A673 (cell line): ENCODE data around the gene ELK4. TPM values are rescaled to one million over a fixed set of nuclear protein-coding genes. Genes with fewer than 3 reads are reported as not detected.

Experiments used
- BruUV-seq: library from RNA; stranded (reverse); fragments of 400-500 nt; replicated peaks from 2 replicates; lab custom pipeline; 2021; lab: Mats Ljungman, UMichigan
- CTCF ChIA-PET: fragments of 300-600 bp; sonication (Branson Sonifier 250); formaldehyde crosslinking; loops from one replicate; lab custom pipeline; 2022; ENCODE audit warnings: antibody characterized with exemption; lab: Charles Lee
- POLR2A ChIA-PET: fragments of 300-600 bp; sonication (Branson Sonifier 250); formaldehyde crosslinking; loops from one replicate; lab custom pipeline; 2022; ENCODE audit warnings: antibody characterized with exemption; ENCODE audit not compliant: low non-redundant PET; lab: Charles Lee
- DNase-seq: peaks from one replicate; pipeline ENCODE4 v3.0.0-alpha.2; 2015; ENCODE audit warnings: low spot score
- H3K27ac ChIP-seq: fragments of 200-600 bp; sonication (generic); 2 replicates; pipeline ENCODE4 v1.5.1; 2016; ENCODE audit warnings: mixed run types, low read depth, mild to moderate bottlenecking, mixed read lengths, antibody characterized with exemption, low read length; ENCODE audit not compliant: poor library complexity, severe bottlenecking
- H3K27me3 ChIP-seq: fragments of 200-600 bp; sonication (generic); replicated peaks from 2 replicates; pipeline ENCODE4 v1.6.1; 2017; ENCODE audit warnings: mixed run types, low read depth, mild to moderate bottlenecking, mixed read lengths, antibody characterized with exemption, low read length; ENCODE audit not compliant: insufficient read depth, poor library complexity
- H3K36me3 ChIP-seq: fragments of 200-600 bp; sonication (generic); 2 replicates; pipeline ENCODE4 v1.6.1; 2016; ENCODE audit warnings: mixed run types, mild to moderate bottlenecking, mixed read lengths, antibody characterized with exemption, low read length; ENCODE audit not compliant: insufficient read depth, poor library complexity, severe bottlenecking
- H3K4me1 ChIP-seq: fragments of 200-600 bp; sonication (generic); 2 replicates; pipeline ENCODE4 v1.6.1; 2017; ENCODE audit warnings: mixed run types, mild to moderate bottlenecking, mixed read lengths, antibody characterized with exemption, low read length; ENCODE audit not compliant: insufficient read depth, poor library complexity, severe bottlenecking
- H3K4me3 ChIP-seq: fragments of 200-600 bp; sonication (generic); 2 replicates; pipeline ENCODE4 v1.5.1; 2016; ENCODE audit warnings: low read depth, mixed run types, mild to moderate bottlenecking, mixed read lengths, low read length; ENCODE audit not compliant: poor library complexity, severe bottlenecking
- H3K9me3 ChIP-seq: fragments of 200-600 bp; sonication (generic); 2 replicates; pipeline ENCODE4 v1.6.1; 2016; ENCODE audit warnings: mixed run types, low read depth, mild to moderate bottlenecking, mixed read lengths, antibody characterized with exemption, low read length; ENCODE audit not compliant: poor library complexity, severe bottlenecking
- EZH2 ChIP-seq: fragments of 200-600 bp; sonication (generic); IDR thresholded peaks from 2 replicates; pipeline ENCODE4 v1.6.1; 2017; ENCODE audit warnings: borderline replicate concordance, low read depth, mild to moderate bottlenecking, mixed read lengths, antibody characterized with exemption, low read length; ENCODE audit not compliant: poor library complexity, severe bottlenecking
- intact Hi-C: fragments of 100-400 bp; cut with micrococcal nuclease; formaldehyde crosslinking; loops from one replicate; pipeline ENCODE4 v1.10.0; 2022; ENCODE audit not compliant: unreplicated experiment
- total RNA-seq: library from RNA; stranded (reverse); gene quantifications from 2 replicates; pipeline ENCODE4 v1.2.3, GENCODE V29; 2021
- TF ChIP-seq, protein P1 (sequence below): fragments of 300-800, 200-600 bp; sonication (generic); conservative IDR thresholded peaks from 2 replicates; pipeline ENCODE4 v1.5.1; 2017; ENCODE audit warnings: low read depth, mild to moderate bottlenecking, antibody characterized with exemption, low read length, moderate library complexity, mixed read lengths

The ELK4 gene
- total RNA-seq, 1 experiment from 2014 or later = 38.2 TPM

DNA sequence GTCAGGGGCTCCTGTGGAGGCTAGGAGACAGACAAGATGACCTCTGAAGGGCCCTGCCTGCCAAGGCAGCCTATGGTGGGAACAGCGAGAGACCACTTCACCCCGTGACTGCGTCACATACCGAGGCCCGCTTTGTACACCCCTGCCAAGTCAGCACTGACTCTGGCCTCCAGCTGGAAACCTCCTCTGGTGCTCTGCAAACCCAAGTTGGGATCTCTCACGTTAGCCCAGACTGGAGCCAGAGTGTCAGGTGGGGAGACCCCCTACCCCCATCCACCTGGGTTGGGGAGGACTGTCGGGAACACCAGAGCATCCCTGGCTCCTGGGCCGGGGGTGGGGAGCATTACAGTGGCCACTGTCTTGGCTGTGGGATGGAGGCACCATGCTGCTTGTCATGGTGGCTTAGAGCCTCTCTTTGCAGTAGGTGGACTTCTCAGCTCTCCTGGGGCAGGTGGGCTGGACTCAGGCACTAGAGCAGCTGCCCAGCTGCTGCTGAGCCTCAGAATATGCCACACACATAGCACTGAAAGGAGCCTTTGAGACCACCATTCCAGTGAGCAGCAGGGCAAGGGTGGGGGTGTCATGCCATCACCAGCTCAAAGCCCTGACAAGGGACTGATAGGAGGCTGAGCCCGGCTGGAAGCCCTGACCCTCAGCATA, 50.4 kb downstream of the ELK4 start:
- intact Hi-C loops = no loop called here
- Histone ChIP-seq H3K27ac (no peak overlapping the region), H3K4me1 (peaks cover 8% of the 10 kb centered on the region), H3K9me3 (no peaks in the 10 kb centered on the region), H3K36me3 (no peaks in the 10 kb centered on the region), H3K27me3 (peaks cover 28% of the 10 kb centered on the region), H3K4me3 (no peak overlapping the region)
- CTCF ChIA-PET = interaction anchor here (0.5 kb wide), 1 partner anchor 461 kb away, joined by 3 read pairs; no protein-coding TSS in a partner anchor
- BruUV-seq = no TSS peak
- POLR2A ChIA-PET = interaction anchor here (0.7 kb wide), 1 partner anchor 39 kb away, joined by 13 read pairs; no protein-coding TSS in a partner anchor
- TF ChIP-seq, protein P1, sequence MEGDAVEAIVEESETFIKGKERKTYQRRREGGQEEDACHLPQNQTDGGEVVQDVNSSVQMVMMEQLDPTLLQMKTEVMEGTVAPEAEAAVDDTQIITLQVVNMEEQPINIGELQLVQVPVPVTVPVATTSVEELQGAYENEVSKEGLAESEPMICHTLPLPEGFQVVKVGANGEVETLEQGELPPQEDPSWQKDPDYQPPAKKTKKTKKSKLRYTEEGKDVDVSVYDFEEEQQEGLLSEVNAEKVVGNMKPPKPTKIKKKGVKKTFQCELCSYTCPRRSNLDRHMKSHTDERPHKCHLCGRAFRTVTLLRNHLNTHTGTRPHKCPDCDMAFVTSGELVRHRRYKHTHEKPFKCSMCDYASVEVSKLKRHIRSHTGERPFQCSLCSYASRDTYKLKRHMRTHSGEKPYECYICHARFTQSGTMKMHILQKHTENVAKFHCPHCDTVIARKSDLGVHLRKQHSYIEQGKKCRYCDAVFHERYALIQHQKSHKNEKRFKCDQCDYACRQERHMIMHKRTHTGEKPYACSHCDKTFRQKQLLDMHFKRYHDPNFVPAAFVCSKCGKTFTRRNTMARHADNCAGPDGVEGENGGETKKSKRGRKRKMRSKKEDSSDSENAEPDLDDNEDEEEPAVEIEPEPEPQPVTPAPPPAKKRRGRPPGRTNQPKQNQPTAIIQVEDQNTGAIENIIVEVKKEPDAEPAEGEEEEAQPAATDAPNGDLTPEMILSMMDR = no peak
- TF ChIP-seq EZH2 = no peak
- DNase-seq = no peak

DNA sequence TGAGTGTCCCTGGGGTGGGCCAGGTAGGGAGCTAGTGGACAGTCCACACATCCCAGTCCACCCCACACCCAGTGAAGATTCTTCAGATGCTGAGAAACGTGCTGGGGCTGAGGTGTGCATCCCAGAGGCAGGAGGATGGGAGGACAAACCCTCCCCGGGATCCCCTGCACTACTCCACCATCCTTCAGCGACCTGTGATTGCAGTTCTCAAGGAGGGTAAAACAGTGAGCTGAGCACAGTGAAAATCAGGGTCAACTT, 51.0 kb downstream of the ELK4 start:
- DNase-seq = no peak
- BruUV-seq = no TSS peak
- Histone ChIP-seq H3K9me3 (no peaks in the 10 kb centered on the region), H3K4me1 (peaks cover 8% of the 10 kb centered on the region), H3K27me3 (peaks cover 33% of the 10 kb centered on the region), H3K27ac (no peak overlapping the region), H3K4me3 (no peak overlapping the region), H3K36me3 (no peaks in the 10 kb centered on the region)
- ChIA-PET POLR2A (interaction anchor here (0.7 kb wide), 1 partner anchor 39 kb away, joined by 13 read pairs; no protein-coding TSS in a partner anchor), CTCF (no interaction called here)
- intact Hi-C loops = no loop called here
- TF ChIP-seq EZH2 = no peak
- TF ChIP-seq, protein P1 = no peak

DNA sequence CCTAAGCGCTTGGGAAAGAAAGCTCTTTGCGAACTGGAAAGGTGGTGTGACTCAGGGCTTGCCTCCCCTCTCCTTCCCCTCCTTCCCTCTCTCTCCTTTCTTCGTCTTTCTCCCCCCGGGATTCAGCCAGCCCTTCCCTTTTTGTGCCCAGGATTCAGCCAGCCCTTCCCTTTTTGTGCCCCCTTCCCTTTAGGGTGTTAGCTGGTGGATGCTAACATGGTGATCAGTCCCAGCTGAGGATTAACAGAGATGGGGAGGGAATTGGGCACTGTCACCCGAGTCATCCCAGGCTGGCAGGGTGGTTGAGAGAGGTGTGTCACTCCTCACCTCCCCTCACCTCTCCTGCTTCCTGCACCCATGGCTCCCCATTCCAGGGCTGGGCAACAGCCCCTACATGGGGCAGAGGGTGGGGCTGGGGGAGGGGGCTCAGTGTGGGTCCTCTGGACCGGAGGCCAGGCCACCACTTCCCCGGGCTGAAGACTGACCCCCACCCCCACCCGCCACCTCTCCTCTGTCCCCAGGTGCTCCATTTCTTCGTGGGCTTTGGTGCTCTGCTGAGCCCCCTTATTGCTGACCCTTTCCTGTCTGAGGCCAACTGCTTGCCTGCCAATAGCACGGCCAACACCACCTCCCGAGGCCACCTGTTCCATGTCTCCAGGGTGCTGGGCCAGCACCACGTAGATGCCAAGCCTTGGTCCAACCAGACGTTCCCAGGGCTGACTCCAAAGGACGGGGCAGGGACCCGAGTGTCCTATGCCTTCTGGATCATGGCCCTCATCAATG, 51.5 kb downstream of the ELK4 start:
- H3K4me3 ChIP-seq = no peak overlapping the region
- H3K4me1 ChIP-seq = peaks cover 8% of the 10 kb centered on the region
- intact Hi-C loops = no loop called here
- BruUV-seq = no TSS peak
- no peak overlapping the region for H3K27ac ChIP-seq
- no peak for DNase-seq
- H3K9me3 ChIP-seq = no peaks in the 10 kb centered on the region
- POLR2A ChIA-PET = no interaction called here
- H3K36me3 ChIP-seq = no peaks in the 10 kb centered on the region
- CTCF ChIA-PET = no interaction called here
- TF ChIP-seq EZH2 = no peak
- H3K27me3 ChIP-seq = peaks cover 33% of the 10 kb centered on the region
